H1 (cell line): ENCODE data around the gene HACL1. TPM values are rescaled to one million over a fixed set of nuclear protein-coding genes. Genes with fewer than 3 reads are reported as not detected.

Experiments
- CBX8 ChIP-seq: fragments of 300-800, 300-1000 bp; sonication (generic); IDR thresholded peaks from 2 replicates; pipeline ENCODE4 v1.7.1; 2016; ENCODE audit warnings: low read depth, low read length, borderline replicate concordance
- HDAC2 ChIP-seq, 2 experiments: fragments of 300-600 bp in 1 of 2; sonication (generic) in 1 of 2; IDR thresholded peaks; 2 replicates each; pipeline ENCODE4 v1.6.1; 2011 to 2012; ENCODE audit warnings: low read depth in 2 of 2, low read length in 2 of 2, mild to moderate bottlenecking in 2 of 2, moderate library complexity in 2 of 2, borderline replicate concordance in 1 of 2, inconsistent platforms in 1 of 2
- NRF1 ChIP-seq: IDR thresholded peaks from 2 replicates; pipeline ENCODE4 v1.6.1; 2011; ENCODE audit warnings: mild to moderate bottlenecking, low read depth, low read length, improper control_type of control experiment
- polyA plus RNA-seq, 7 experiments: library from polyadenylated mRNA; depleted of rRNA in 3 of 7; stranded (reverse) in 5 of 7; unstranded in 2 of 7; fragments of >200 nt in 5 of 7; fragments of 200-250 nt in 2 of 7; gene quantifications; 1 replicate in 5 of 7; 2 replicates in 1 of 7; 4 replicates in 1 of 7; pipeline versions ENCODE4 v1.2.1 to v1.2.3, GENCODE V29; 2011 to 2013; ENCODE audit warnings: missing spikeins in 2 of 7, mixed read lengths in 2 of 7
- total RNA-seq: library from RNA; stranded (reverse); fragmentation: NEBNext Ultra II Directional; extraction: Animal tissue kit (Norgen Biotek cat#: 25700); gene quantifications from 2 replicates; pipeline ENCODE4 v1.2.1, GENCODE V29; 2021
- TF ChIP-seq, protein P1 (sequence below): fragments of 300-600 bp; sonication (generic); IDR thresholded peaks from 2 replicates; pipeline ENCODE4 v1.7.1; 2012; ENCODE audit warnings: low read length, moderate library complexity, mild to moderate bottlenecking, inconsistent platforms; ENCODE audit not compliant: insufficient replicate concordance
- TF ChIP-seq, protein P2 (sequence below): IDR thresholded peaks from 2 replicates; pipeline ENCODE4 v1.6.1; 2012; ENCODE audit warnings: low read length, inconsistent platforms

The HACL1 gene
- total and polyA plus RNA-seq, 2 of the 8 experiments (the other 6 are each of a cell fraction or from before 2014, with no cell fraction given): 38.2 to 46.0 TPM

DNA sequence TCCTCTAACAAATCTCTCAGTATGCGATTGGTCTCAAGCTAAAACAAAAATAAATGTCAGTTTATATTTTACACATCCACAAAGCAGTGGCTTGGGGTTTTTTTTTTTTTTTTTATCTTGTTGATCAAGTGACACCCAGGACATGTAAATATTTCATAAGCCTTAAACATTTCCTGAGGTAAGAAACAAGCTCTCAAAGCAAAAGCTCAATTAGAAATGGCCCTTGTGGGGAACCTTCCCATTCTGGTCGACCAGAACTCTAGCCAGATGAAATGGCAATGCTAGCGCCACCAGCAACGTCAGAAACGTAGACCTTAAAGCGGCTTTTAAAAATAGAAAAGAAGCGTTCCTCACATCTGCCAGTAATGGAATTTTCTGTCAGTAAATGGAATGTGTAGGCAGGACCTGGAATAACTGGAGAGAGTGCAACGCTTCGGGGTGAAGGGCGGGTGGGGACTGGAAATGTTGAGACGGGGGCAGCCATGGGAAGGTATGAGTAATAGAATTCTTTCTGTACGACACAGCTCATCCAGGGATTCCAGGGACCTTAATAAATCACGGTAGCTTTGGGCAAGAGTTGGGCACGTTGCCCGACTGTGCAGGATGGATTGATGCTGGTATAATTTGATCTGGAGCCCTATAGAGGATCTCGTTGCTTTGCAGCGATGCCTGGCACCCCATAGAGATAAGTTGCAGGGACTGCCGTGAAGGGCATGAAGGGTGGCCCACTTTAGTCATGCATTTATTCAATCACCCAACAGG is 44.6 kb upstream of the HACL1 start (continued):
- TF ChIP-seq, protein P1, sequence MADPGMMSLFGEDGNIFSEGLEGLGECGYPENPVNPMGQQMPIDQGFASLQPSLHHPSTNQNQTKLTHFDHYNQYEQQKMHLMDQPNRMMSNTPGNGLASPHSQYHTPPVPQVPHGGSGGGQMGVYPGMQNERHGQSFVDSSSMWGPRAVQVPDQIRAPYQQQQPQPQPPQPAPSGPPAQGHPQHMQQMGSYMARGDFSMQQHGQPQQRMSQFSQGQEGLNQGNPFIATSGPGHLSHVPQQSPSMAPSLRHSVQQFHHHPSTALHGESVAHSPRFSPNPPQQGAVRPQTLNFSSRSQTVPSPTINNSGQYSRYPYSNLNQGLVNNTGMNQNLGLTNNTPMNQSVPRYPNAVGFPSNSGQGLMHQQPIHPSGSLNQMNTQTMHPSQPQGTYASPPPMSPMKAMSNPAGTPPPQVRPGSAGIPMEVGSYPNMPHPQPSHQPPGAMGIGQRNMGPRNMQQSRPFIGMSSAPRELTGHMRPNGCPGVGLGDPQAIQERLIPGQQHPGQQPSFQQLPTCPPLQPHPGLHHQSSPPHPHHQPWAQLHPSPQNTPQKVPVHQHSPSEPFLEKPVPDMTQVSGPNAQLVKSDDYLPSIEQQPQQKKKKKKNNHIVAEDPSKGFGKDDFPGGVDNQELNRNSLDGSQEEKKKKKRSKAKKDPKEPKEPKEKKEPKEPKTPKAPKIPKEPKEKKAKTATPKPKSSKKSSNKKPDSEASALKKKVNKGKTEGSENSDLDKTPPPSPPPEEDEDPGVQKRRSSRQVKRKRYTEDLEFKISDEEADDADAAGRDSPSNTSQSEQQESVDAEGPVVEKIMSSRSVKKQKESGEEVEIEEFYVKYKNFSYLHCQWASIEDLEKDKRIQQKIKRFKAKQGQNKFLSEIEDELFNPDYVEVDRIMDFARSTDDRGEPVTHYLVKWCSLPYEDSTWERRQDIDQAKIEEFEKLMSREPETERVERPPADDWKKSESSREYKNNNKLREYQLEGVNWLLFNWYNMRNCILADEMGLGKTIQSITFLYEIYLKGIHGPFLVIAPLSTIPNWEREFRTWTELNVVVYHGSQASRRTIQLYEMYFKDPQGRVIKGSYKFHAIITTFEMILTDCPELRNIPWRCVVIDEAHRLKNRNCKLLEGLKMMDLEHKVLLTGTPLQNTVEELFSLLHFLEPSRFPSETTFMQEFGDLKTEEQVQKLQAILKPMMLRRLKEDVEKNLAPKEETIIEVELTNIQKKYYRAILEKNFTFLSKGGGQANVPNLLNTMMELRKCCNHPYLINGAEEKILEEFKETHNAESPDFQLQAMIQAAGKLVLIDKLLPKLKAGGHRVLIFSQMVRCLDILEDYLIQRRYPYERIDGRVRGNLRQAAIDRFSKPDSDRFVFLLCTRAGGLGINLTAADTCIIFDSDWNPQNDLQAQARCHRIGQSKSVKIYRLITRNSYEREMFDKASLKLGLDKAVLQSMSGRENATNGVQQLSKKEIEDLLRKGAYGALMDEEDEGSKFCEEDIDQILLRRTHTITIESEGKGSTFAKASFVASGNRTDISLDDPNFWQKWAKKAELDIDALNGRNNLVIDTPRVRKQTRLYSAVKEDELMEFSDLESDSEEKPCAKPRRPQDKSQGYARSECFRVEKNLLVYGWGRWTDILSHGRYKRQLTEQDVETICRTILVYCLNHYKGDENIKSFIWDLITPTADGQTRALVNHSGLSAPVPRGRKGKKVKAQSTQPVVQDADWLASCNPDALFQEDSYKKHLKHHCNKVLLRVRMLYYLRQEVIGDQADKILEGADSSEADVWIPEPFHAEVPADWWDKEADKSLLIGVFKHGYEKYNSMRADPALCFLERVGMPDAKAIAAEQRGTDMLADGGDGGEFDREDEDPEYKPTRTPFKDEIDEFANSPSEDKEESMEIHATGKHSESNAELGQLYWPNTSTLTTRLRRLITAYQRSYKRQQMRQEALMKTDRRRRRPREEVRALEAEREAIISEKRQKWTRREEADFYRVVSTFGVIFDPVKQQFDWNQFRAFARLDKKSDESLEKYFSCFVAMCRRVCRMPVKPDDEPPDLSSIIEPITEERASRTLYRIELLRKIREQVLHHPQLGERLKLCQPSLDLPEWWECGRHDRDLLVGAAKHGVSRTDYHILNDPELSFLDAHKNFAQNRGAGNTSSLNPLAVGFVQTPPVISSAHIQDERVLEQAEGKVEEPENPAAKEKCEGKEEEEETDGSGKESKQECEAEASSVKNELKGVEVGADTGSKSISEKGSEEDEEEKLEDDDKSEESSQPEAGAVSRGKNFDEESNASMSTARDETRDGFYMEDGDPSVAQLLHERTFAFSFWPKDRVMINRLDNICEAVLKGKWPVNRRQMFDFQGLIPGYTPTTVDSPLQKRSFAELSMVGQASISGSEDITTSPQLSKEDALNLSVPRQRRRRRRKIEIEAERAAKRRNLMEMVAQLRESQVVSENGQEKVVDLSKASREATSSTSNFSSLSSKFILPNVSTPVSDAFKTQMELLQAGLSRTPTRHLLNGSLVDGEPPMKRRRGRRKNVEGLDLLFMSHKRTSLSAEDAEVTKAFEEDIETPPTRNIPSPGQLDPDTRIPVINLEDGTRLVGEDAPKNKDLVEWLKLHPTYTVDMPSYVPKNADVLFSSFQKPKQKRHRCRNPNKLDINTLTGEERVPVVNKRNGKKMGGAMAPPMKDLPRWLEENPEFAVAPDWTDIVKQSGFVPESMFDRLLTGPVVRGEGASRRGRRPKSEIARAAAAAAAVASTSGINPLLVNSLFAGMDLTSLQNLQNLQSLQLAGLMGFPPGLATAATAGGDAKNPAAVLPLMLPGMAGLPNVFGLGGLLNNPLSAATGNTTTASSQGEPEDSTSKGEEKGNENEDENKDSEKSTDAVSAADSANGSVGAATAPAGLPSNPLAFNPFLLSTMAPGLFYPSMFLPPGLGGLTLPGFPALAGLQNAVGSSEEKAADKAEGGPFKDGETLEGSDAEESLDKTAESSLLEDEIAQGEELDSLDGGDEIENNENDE: no peak
- TF ChIP-seq, protein P2, sequence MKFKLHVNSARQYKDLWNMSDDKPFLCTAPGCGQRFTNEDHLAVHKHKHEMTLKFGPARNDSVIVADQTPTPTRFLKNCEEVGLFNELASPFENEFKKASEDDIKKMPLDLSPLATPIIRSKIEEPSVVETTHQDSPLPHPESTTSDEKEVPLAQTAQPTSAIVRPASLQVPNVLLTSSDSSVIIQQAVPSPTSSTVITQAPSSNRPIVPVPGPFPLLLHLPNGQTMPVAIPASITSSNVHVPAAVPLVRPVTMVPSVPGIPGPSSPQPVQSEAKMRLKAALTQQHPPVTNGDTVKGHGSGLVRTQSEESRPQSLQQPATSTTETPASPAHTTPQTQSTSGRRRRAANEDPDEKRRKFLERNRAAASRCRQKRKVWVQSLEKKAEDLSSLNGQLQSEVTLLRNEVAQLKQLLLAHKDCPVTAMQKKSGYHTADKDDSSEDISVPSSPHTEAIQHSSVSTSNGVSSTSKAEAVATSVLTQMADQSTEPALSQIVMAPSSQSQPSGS: no peak
- no peak for TF ChIP-seq CBX8
- no peak for TF ChIP-seq HDAC2 (IDR thresholded peaks at IDR 0.05; ENCODE audit: borderline replicate concordance in 1 of 2, low read depth in 2 of 2, low read length in 2 of 2)
- no peak for TF ChIP-seq NRF1
